GM23338 (cell line): ENCODE measurements around the gene ADPRHL1. TPM values are rescaled to one million over a fixed set of nuclear protein-coding genes. Genes with fewer than 3 reads are reported as not detected.

Source experiments
- ATAC-seq: fragments of 200-7000 bp; cut with Tn5 transposase; 3 replicates; pipeline ENCODE4 v1.9.1; 2020
- DNase-seq: peaks from one replicate; pipeline ENCODE4 v3.0.0-alpha.2; 2015; ENCODE audit warnings: low spot score
- H2AFZ ChIP-seq: fragments of 200-600 bp; sonication (generic); 2 replicates; pipeline ENCODE4 v1.8.0; 2016; ENCODE audit warnings: antibody characterized with exemption, mild to moderate bottlenecking, moderate library complexity
- H3F3A ChIP-seq: fragments of 200-600 bp; sonication (generic); replicated peaks from 2 replicates; pipeline ENCODE4 v1.8.0; 2017; ENCODE audit warnings: antibody characterized with exemption, mixed run types, low read depth
- H3K27ac ChIP-seq: fragments of 200-600 bp; sonication (generic); 2 replicates; pipeline ENCODE4 v1.6.1; 2016; ENCODE audit warnings: low read depth
- H3K27me3 ChIP-seq: fragments of 200-600 bp; sonication (generic); 2 replicates; pipeline ENCODE4 v1.8.0; 2016; ENCODE audit warnings: mild to moderate bottlenecking, mixed run types, moderate library complexity; ENCODE audit not compliant: insufficient read depth
- H3K36me3 ChIP-seq: fragments of 200-600 bp; sonication (generic); 2 replicates; pipeline ENCODE4 v1.8.0; 2016; ENCODE audit warnings: mild to moderate bottlenecking; ENCODE audit not compliant: insufficient read depth
- H3K4me1 ChIP-seq: fragments of 200-600 bp; sonication (generic); 2 replicates; pipeline ENCODE4 v1.8.0; 2016; ENCODE audit warnings: mild to moderate bottlenecking, moderate library complexity; ENCODE audit not compliant: insufficient read depth
- H3K4me2 ChIP-seq: fragments of 200-600 bp; sonication (generic); 2 replicates; pipeline ENCODE4 v1.7.1; 2017; ENCODE audit warnings: mixed run types
- H3K4me3 ChIP-seq: fragments of 200-600 bp; sonication (generic); 2 replicates; pipeline ENCODE4 v1.6.1; 2016; ENCODE audit warnings: mixed run types
- H3K79me2 ChIP-seq: fragments of 200-600 bp; sonication (generic); replicated peaks from 2 replicates; pipeline ENCODE4 v1.8.0; 2017; ENCODE audit warnings: mild to moderate bottlenecking; ENCODE audit not compliant: insufficient read depth
- H3K9me2 ChIP-seq: fragments of 200-600 bp; sonication (generic); 2 replicates; pipeline ENCODE4 v1.8.0; 2017; ENCODE audit not compliant: insufficient read depth
- H4K20me1 ChIP-seq: fragments of 200-600 bp; sonication (generic); replicated peaks from 2 replicates; pipeline ENCODE4 v1.8.0; 2017; ENCODE audit warnings: mild to moderate bottlenecking; ENCODE audit not compliant: insufficient read depth
- H3K27ac Mint-ChIP-seq: 2 replicates; pipeline ENCODE4 v1.8.0; 2020; ENCODE audit warnings: inconsistent platforms, mild to moderate bottlenecking, moderate library complexity, mixed read lengths
- H3K27me3 Mint-ChIP-seq: 3 replicates; pipeline ENCODE4 v1.8.0; 2022; ENCODE audit warnings: low read depth, mild to moderate bottlenecking, moderate library complexity, mixed read lengths, inconsistent platforms; ENCODE audit not compliant: insufficient read depth, poor library complexity
- H3K36me3 Mint-ChIP-seq: 3 replicates; pipeline ENCODE4 v1.8.0; 2021; ENCODE audit warnings: low read depth, mild to moderate bottlenecking, inconsistent platforms, moderate library complexity, mixed read lengths
- H3K4me1 Mint-ChIP-seq: 3 replicates; pipeline ENCODE4 v1.8.0; 2020; ENCODE audit warnings: mild to moderate bottlenecking, inconsistent platforms, mixed read lengths
- H3K4me3 Mint-ChIP-seq: 3 replicates; pipeline ENCODE4 v1.8.0; 2021; ENCODE audit warnings: moderate library complexity, mild to moderate bottlenecking, inconsistent platforms, mixed read lengths
- H3K9me3 Mint-ChIP-seq: 3 replicates; pipeline ENCODE4 v1.8.0; 2020; ENCODE audit warnings: moderate library complexity, mild to moderate bottlenecking, inconsistent platforms, mixed read lengths
- CREB1 ChIP-seq: fragments of 250-450 bp; sonication (Bioruptor Pico); IDR thresholded peaks from 2 replicates; pipeline ENCODE4 v1.5.0; 2020; ENCODE audit warnings: low read depth, mild to moderate bottlenecking, moderate library complexity
- EZH2 ChIP-seq: fragments of 200-600 bp; sonication (generic); IDR thresholded peaks from one replicate; pipeline ENCODE4 v1.8.0; 2017; ENCODE audit warnings: antibody characterized with exemption, mild to moderate bottlenecking, low read depth; ENCODE audit not compliant: unreplicated experiment
- EZH2phosphoT487 ChIP-seq: fragments of 200-600 bp; sonication (generic); IDR thresholded peaks from one replicate; pipeline ENCODE4 v1.8.1; 2018; ENCODE audit warnings: antibody characterized with exemption; ENCODE audit not compliant: unreplicated experiment
- JUNB ChIP-seq: IDR thresholded peaks from one replicate; pipeline ENCODE4 v1.6.1; 2016; ENCODE audit warnings: antibody characterized with exemption; ENCODE audit not compliant: unreplicated experiment
- NANOG ChIP-seq: IDR thresholded peaks from 2 replicates; pipeline ENCODE4 v1.6.1; 2016; ENCODE audit warnings: antibody characterized with exemption, borderline replicate concordance
- POLR2AphosphoS5 ChIP-seq: IDR thresholded peaks from 2 replicates; pipeline ENCODE4 v1.6.1; 2016; ENCODE audit warnings: antibody characterized with exemption, low read depth
- STAT1 ChIP-seq: IDR thresholded peaks from one replicate; pipeline ENCODE4 v1.6.1; 2016; ENCODE audit warnings: antibody characterized with exemption; ENCODE audit not compliant: unreplicated experiment
- ZNF114 ChIP-seq: fragments of 250-450 bp; sonication (Bioruptor Pico); IDR thresholded peaks from 2 replicates; pipeline ENCODE4 v1.5.0; 2020; ENCODE audit warnings: mild to moderate bottlenecking, moderate library complexity
- ZNF331 ChIP-seq: fragments of 250-450 bp; sonication (Bioruptor Pico); IDR thresholded peaks from 2 replicates; pipeline ENCODE4 v1.5.0; 2020; ENCODE audit warnings: low read depth, mild to moderate bottlenecking, moderate library complexity
- polyA plus RNA-seq: library from polyadenylated mRNA; unstranded; fragments of >200 nt; fragmentation: Nextera tagmentation; extraction: Ambion mirVana; gene quantifications from 2 replicates; pipeline ENCODE4 v1.2.1, GENCODE V29; 2016
- total RNA-seq: library from RNA; depleted of rRNA; stranded (reverse); fragments of >200 nt; shearing (Covaris generic); gene quantifications from 2 replicates; pipeline ENCODE4 v1.2.3, GENCODE V29; 2014
- TF ChIP-seq, protein P1 (sequence below): IDR thresholded peaks from 2 replicates; pipeline ENCODE4 v1.6.1; 2016; ENCODE audit warnings: antibody characterized with exemption
- TF ChIP-seq, protein P2 (sequence below): IDR thresholded peaks from one replicate; pipeline ENCODE4 v1.6.1; 2018; ENCODE audit warnings: antibody characterized with exemption; ENCODE audit not compliant: unreplicated experiment
- TF ChIP-seq, protein P3 (sequence below), 2 experiments: fragments of 200-600 bp in 1 of 2; sonication (generic) in 1 of 2; conservative IDR thresholded peaks; 2 replicates each; pipeline versions ENCODE4 v1.5.1 to v1.6.1; 2016 to 2017; ENCODE audit warnings: antibody characterized with exemption in 2 of 2, low read depth in 2 of 2, mild to moderate bottlenecking in 2 of 2, moderate library complexity in 1 of 2
- TF ChIP-seq, protein P4 (sequence below): fragments of 250-450 bp; sonication (Bioruptor Pico); IDR thresholded peaks from 2 replicates; pipeline ENCODE4 v1.5.0; 2020; ENCODE audit warnings: mild to moderate bottlenecking, moderate library complexity

The ADPRHL1 gene
- total and polyA plus RNA-seq, 2 experiments from 2014 or later: 0.80 to 1.0 TPM

DNA sequence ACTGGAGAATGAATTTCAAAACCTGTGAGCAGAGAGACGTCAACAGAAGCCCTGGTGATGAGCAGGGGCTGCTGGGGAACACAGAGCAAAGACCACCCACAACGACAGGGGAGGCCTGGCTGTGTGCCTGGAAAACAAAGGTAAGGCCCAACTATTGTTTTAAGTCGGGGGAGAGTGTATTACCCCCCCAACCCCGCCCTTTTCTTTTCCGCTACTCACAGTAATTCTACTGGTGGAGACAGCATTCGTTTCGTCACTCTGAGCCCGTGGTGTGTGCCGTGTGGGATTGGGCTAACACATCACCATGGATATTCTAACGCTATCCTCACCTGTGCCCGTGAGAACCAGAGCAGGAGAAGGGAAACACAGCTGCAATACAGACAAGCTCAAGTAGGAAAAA lies 18.6 kb upstream of the ADPRHL1 start:
- peaks cover 63% of the 10 kb centered on the region for H3K36me3 Mint-ChIP-seq
- H3K9me3 Mint-ChIP-seq: no peaks in the 10 kb centered on the region
- TF ChIP-seq CREB1 (CRISPR knock-in tag): no peak
- TF ChIP-seq NANOG: no peak
- TF ChIP-seq EZH2phosphoT487: no peak
- TF ChIP-seq, protein P1, sequence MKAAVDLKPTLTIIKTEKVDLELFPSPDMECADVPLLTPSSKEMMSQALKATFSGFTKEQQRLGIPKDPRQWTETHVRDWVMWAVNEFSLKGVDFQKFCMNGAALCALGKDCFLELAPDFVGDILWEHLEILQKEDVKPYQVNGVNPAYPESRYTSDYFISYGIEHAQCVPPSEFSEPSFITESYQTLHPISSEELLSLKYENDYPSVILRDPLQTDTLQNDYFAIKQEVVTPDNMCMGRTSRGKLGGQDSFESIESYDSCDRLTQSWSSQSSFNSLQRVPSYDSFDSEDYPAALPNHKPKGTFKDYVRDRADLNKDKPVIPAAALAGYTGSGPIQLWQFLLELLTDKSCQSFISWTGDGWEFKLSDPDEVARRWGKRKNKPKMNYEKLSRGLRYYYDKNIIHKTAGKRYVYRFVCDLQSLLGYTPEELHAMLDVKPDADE: no peak
- TF ChIP-seq, protein P2, sequence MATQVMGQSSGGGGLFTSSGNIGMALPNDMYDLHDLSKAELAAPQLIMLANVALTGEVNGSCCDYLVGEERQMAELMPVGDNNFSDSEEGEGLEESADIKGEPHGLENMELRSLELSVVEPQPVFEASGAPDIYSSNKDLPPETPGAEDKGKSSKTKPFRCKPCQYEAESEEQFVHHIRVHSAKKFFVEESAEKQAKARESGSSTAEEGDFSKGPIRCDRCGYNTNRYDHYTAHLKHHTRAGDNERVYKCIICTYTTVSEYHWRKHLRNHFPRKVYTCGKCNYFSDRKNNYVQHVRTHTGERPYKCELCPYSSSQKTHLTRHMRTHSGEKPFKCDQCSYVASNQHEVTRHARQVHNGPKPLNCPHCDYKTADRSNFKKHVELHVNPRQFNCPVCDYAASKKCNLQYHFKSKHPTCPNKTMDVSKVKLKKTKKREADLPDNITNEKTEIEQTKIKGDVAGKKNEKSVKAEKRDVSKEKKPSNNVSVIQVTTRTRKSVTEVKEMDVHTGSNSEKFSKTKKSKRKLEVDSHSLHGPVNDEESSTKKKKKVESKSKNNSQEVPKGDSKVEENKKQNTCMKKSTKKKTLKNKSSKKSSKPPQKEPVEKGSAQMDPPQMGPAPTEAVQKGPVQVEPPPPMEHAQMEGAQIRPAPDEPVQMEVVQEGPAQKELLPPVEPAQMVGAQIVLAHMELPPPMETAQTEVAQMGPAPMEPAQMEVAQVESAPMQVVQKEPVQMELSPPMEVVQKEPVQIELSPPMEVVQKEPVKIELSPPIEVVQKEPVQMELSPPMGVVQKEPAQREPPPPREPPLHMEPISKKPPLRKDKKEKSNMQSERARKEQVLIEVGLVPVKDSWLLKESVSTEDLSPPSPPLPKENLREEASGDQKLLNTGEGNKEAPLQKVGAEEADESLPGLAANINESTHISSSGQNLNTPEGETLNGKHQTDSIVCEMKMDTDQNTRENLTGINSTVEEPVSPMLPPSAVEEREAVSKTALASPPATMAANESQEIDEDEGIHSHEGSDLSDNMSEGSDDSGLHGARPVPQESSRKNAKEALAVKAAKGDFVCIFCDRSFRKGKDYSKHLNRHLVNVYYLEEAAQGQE: no peak
- TF ChIP-seq ZNF331 (CRISPR knock-in tag): no peak
- no peak for TF ChIP-seq EZH2
- no peak for TF ChIP-seq POLR2AphosphoS5
- no peak for TF ChIP-seq JUNB
- no peak for TF ChIP-seq STAT1
- TF ChIP-seq, protein P3, sequence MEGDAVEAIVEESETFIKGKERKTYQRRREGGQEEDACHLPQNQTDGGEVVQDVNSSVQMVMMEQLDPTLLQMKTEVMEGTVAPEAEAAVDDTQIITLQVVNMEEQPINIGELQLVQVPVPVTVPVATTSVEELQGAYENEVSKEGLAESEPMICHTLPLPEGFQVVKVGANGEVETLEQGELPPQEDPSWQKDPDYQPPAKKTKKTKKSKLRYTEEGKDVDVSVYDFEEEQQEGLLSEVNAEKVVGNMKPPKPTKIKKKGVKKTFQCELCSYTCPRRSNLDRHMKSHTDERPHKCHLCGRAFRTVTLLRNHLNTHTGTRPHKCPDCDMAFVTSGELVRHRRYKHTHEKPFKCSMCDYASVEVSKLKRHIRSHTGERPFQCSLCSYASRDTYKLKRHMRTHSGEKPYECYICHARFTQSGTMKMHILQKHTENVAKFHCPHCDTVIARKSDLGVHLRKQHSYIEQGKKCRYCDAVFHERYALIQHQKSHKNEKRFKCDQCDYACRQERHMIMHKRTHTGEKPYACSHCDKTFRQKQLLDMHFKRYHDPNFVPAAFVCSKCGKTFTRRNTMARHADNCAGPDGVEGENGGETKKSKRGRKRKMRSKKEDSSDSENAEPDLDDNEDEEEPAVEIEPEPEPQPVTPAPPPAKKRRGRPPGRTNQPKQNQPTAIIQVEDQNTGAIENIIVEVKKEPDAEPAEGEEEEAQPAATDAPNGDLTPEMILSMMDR (conservative IDR thresholded peaks at IDR 0.05; ENCODE audit: low read depth in 2 of 2): no peak
- no peak for TF ChIP-seq ZNF114 (CRISPR knock-in tag)
- TF ChIP-seq, protein P4, sequence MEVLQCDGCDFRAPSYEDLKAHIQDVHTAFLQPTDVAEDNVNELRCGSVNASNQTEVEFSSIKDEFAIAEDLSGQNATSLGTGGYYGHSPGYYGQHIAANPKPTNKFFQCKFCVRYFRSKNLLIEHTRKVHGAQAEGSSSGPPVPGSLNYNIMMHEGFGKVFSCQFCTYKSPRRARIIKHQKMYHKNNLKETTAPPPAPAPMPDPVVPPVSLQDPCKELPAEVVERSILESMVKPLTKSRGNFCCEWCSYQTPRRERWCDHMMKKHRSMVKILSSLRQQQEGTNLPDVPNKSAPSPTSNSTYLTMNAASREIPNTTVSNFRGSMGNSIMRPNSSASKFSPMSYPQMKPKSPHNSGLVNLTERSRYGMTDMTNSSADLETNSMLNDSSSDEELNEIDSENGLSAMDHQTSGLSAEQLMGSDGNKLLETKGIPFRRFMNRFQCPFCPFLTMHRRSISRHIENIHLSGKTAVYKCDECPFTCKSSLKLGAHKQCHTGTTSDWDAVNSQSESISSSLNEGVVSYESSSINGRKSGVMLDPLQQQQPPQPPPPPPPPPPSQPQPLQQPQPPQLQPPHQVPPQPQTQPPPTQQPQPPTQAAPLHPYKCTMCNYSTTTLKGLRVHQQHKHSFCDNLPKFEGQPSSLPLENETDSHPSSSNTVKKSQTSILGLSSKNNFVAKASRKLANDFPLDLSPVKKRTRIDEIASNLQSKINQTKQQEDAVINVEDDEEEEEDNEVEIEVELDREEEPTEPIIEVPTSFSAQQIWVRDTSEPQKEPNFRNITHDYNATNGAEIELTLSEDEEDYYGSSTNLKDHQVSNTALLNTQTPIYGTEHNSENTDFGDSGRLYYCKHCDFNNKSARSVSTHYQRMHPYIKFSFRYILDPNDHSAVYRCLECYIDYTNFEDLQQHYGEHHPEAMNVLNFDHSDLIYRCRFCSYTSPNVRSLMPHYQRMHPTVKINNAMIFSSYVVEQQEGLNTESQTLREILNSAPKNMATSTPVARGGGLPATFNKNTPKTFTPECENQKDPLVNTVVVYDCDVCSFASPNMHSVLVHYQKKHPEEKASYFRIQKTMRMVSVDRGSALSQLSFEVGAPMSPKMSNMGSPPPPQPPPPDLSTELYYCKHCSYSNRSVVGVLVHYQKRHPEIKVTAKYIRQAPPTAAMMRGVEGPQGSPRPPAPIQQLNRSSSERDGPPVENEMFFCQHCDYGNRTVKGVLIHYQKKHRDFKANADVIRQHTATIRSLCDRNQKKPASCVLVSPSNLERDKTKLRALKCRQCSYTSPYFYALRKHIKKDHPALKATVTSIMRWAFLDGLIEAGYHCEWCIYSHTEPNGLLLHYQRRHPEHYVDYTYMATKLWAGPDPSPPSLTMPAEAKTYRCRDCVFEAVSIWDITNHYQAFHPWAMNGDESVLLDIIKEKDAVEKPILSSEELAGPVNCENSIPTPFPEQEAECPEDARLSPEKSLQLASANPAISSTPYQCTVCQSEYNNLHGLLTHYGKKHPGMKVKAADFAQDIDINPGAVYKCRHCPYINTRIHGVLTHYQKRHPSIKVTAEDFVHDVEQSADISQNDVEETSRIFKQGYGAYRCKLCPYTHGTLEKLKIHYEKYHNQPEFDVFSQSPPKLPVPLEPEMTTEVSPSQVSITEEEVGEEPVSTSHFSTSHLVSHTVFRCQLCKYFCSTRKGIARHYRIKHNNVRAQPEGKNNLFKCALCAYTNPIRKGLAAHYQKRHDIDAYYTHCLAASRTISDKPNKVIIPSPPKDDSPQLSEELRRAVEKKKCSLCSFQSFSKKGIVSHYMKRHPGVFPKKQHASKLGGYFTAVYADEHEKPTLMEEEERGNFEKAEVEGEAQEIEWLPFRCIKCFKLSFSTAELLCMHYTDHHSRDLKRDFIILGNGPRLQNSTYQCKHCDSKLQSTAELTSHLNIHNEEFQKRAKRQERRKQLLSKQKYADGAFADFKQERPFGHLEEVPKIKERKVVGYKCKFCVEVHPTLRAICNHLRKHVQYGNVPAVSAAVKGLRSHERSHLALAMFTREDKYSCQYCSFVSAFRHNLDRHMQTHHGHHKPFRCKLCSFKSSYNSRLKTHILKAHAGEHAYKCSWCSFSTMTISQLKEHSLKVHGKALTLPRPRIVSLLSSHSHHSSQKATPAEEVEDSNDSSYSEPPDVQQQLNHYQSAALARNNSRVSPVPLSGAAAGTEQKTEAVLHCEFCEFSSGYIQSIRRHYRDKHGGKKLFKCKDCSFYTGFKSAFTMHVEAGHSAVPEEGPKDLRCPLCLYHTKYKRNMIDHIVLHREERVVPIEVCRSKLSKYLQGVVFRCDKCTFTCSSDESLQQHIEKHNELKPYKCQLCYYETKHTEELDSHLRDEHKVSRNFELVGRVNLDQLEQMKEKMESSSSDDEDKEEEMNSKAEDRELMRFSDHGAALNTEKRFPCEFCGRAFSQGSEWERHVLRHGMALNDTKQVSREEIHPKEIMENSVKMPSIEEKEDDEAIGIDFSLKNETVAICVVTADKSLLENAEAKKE (CRISPR knock-in tag): no peak
- H3K27ac Mint-ChIP-seq: no peak overlapping the region
- ATAC-seq (no peak; the same call in 2 of the 3 replicates), DNase-seq (no peak)
- Histone ChIP-seq H3K4me2 (no peak overlapping the region), H3K4me3 (no peak overlapping the region), H3K9me2 (no peaks in the 10 kb centered on the region), H4K20me1 (peaks cover 17% of the 10 kb centered on the region; the same call in 1 of the 2 replicates), H3K79me2 (peaks cover 60% of the 10 kb centered on the region), H3K36me3 (peaks cover 34% of the 10 kb centered on the region), H2AFZ (no peak overlapping the region), H3K27me3 (no peaks in the 10 kb centered on the region), H3F3A (peaks cover 11% of the 10 kb centered on the region; the same call in 1 of the 2 replicates), H3K4me1 (peaks cover 12% of the 10 kb centered on the region), H3K27ac (no peak overlapping the region; the same call in 1 of the 2 replicates)
- peaks cover 18% of the 10 kb centered on the region for H3K4me1 Mint-ChIP-seq
- H3K4me3 Mint-ChIP-seq: no peak overlapping the region
- H3K27me3 Mint-ChIP-seq: peaks cover 9% of the 10 kb centered on the region
